GM18907 (cell line): Measurements from ENCODE around the gene MC1R.

ENCODE experiments used
- ATAC-seq: cut with Tn5 transposase; IDR thresholded peaks from one replicate; pipeline ENCODE4 v1.9.1; 2021; ENCODE audit warnings: mild to moderate bottlenecking, moderate library complexity; ENCODE audit not compliant: unreplicated experiment

Gene MC1R

GRCh38 chr16:89895482-89896250 lies 23.0 kb upstream of the MC1R start:
- no peak for ATAC-seq

GRCh38 chr16:89897204-89897603 lies 21.5 kb upstream of the MC1R start:
- ATAC-seq = no peak

- no peak for ATAC-seq
These were observed 20.3 kb upstream of the MC1R start for GRCh38 chr16:89898201-89898967.

GRCh38 chr16:89899879-89900481 lies 18.7 kb upstream of the MC1R start:
- ATAC-seq = no peak

- ATAC-seq = no peak
These were observed 17.8 kb upstream of the MC1R start for GRCh38 chr16:89900885-89901284.

- no peak for ATAC-seq
These were observed 15.7 kb upstream of the MC1R start for GRCh38 chr16:89902980-89903379.

- no peak for ATAC-seq
These were observed 14.7 kb upstream of the MC1R start for GRCh38 chr16:89903908-89904515.

GRCh38 chr16:89904606-89905510 lies 13.8 kb upstream of the MC1R start:
- no peak for ATAC-seq

GRCh38 chr16:89905511-89906139 lies 13.0 kb upstream of the MC1R start:
- no peak for ATAC-seq

- ATAC-seq = no peak
These were observed 12.3 kb upstream of the MC1R start for GRCh38 chr16:89906140-89907025.

GRCh38 chr16:89907055-89907814 lies 11.4 kb upstream of the MC1R start:
- ATAC-seq = no peak

GRCh38 chr16:89908236-89908635 lies 10.4 kb upstream of the MC1R start:
- no peak for ATAC-seq

- ATAC-seq = no peak
These were observed 8.6 kb upstream of the MC1R start for GRCh38 chr16:89909777-89910716.

- ATAC-seq = no peak
These were observed 7.8 kb upstream of the MC1R start for GRCh38 chr16:89910717-89911354.

GRCh38 chr16:89911375-89911774 lies 7.3 kb upstream of the MC1R start:
- no peak for ATAC-seq

GRCh38 chr16:89912143-89912542 lies 6.5 kb upstream of the MC1R start:
- no peak for ATAC-seq

GRCh38 chr16:89912627-89913026 lies 6.0 kb upstream of the MC1R start:
- no peak for ATAC-seq
